ENCODE results near the gene MANBA. TPM values are rescaled to one million over a fixed set of nuclear protein-coding genes. Genes with fewer than 3 reads are reported as not detected.

The MANBA gene
- total RNA-seq, 1 experiment from 2014 or later, result 21.4 TPM

- Histone ChIP-seq H4K8ac (replicated peaks; ENCODE audit: insufficient read length, low read depth, low read length) (no peak overlapping the region), H3K23me2 (ENCODE audit: insufficient read length, low read depth, low read length, poor library complexity, severe bottlenecking) (no peaks in the 10 kb centered on the region), H4K5ac (ENCODE audit: insufficient read length, low read depth, low read length) (no peak overlapping the region), H2BK5ac (ENCODE audit: insufficient read length, low read length) (no peak overlapping the region), H4K20me1 (ENCODE audit: control insufficient read depth, insufficient read depth, insufficient read length) (no peaks in the 10 kb centered on the region), H3K4me2 (ENCODE audit: insufficient read depth, insufficient read length, low read length) (no peak overlapping the region), H4K91ac (ENCODE audit: insufficient read length, low read depth, low read length) (no peak overlapping the region), H2AFZ (ENCODE audit: low read length) (no peak overlapping the region), H2BK12ac (ENCODE audit: insufficient read length, low read depth, low read length) (peak overlapping the region; percentile 16), H3K56ac (ENCODE audit: insufficient read length, low read depth, low read length) (no peak overlapping the region), H3K79me1 (ENCODE audit: insufficient read depth, low read depth, low read length, poor library complexity, severe bottlenecking) (no peaks in the 10 kb centered on the region), H3K9ac (ENCODE audit: extremely low read depth, insufficient read length, low read length) (no peak overlapping the region), H3K79me2 (ENCODE audit: insufficient read depth, low read length) (no peaks in the 10 kb centered on the region), H2BK20ac (ENCODE audit: low read depth, low read length, poor library complexity, severe bottlenecking) (no peak overlapping the region), H3K27ac (ENCODE audit: insufficient read length, low read depth, low read length) (peak overlapping the region; percentile 5), H3K4me1 (ENCODE audit: insufficient read depth, low read length) (peaks cover 3% of the 10 kb centered on the region; the same call in 1 of the 2 replicates), H3K18ac (ENCODE audit: insufficient read length, low read depth, low read length) (peak overlapping the region; percentile 52), H3K23ac (ENCODE audit: insufficient read length, low read depth, low read length) (no peak overlapping the region), H3K4ac (ENCODE audit: low read depth, low read length) (no peak overlapping the region), H3K27me3 (ENCODE audit: insufficient read depth, low read length) (no peaks in the 10 kb centered on the region), H3T11ph (ENCODE audit: low read length) (no peak overlapping the region), H2BK15ac (ENCODE audit: low read depth, low read length) (no peak overlapping the region), H3K9me3 (ENCODE audit: control insufficient read depth, low read depth, low read length) (no peaks in the 10 kb centered on the region), H3K14ac (ENCODE audit: insufficient read depth, low read length) (no peak overlapping the region), H2AK5ac (ENCODE audit: insufficient read length, low read length) (no peak overlapping the region), H2BK120ac (ENCODE audit: low read depth, low read length, poor library complexity, severe bottlenecking) (no peak overlapping the region)
- Mint-ChIP-seq H3K27me3 (ENCODE audit: low read depth) (no peaks in the 10 kb centered on the region), H3K4me3 (peak overlapping the region in 1 of 2 experiments; percentile 5; a peak in 1 of 5 replicates), H3K27ac (peak overlapping the region; percentile 76 to 93 (median 90); a peak in 6 of 7 replicates), H3K36me3 (ENCODE audit: insufficient read depth in 1 of 3, low read depth in 3 of 3) (peaks cover 0 to 14% (median 1%) of the 10 kb centered on the region in 3 experiments; a peak in 2 of 7 replicates), H3K4me1 (peaks cover 37% of the 10 kb centered on the region in 2 experiments), H3K9me3 (no peaks in the 10 kb centered on the region)
- no CpG with 5 or more reads among the region's 9 CpGs for WGBS (ENCODE audit: extremely low coverage, insufficient read length, low lambda C conversion rate)
- no peak for TF ChIP-seq CTCF (conservative IDR thresholded peaks at IDR 0.05)
- peak; percentile 69 for DNase-seq
These were observed 144.1 kb downstream of the MANBA start for GRCh38 chr4:102616636-102617035.
